Omental fat pad (tissue), 4 donors: ENCODE data around the gene ARHGEF4. TPM values are rescaled to one million over a fixed set of nuclear protein-coding genes. Genes with fewer than 3 reads are reported as not detected.

ENCODE experiments used
- ATAC-seq: fragments of 150-250 bp; one replicate; pipeline ENCODE4 v1.9.1; 2016; ENCODE audit warnings: mild to moderate bottlenecking, moderate library complexity; ENCODE audit not compliant: low FRiP score
- DNase-seq: peaks from one replicate; pipeline ENCODE4 v3.0.0-alpha.2; 2019; ENCODE audit warnings: low spot score
- CTCF ChIP-seq, 3 donors: fragments of 450-650 bp; IDR thresholded peaks; one replicate each; pipeline ENCODE4 v1.5.1; 2016 to 2017; ENCODE audit warnings: antibody characterized with exemption in 3 of 3, mild to moderate bottlenecking in 3 of 3, moderate library complexity in 2 of 3
- total RNA-seq, 4 donors: library from RNA; depleted of rRNA; stranded (reverse); fragments of >200 nt; gene quantifications; one replicate each; pipeline ENCODE4 v1.1.0, GENCODE V29; 2016

ARHGEF4 gene
- total RNA-seq, 4 donors from 2014 or later, result 2.0 to 18.0 (median 15.0) TPM

DNA sequence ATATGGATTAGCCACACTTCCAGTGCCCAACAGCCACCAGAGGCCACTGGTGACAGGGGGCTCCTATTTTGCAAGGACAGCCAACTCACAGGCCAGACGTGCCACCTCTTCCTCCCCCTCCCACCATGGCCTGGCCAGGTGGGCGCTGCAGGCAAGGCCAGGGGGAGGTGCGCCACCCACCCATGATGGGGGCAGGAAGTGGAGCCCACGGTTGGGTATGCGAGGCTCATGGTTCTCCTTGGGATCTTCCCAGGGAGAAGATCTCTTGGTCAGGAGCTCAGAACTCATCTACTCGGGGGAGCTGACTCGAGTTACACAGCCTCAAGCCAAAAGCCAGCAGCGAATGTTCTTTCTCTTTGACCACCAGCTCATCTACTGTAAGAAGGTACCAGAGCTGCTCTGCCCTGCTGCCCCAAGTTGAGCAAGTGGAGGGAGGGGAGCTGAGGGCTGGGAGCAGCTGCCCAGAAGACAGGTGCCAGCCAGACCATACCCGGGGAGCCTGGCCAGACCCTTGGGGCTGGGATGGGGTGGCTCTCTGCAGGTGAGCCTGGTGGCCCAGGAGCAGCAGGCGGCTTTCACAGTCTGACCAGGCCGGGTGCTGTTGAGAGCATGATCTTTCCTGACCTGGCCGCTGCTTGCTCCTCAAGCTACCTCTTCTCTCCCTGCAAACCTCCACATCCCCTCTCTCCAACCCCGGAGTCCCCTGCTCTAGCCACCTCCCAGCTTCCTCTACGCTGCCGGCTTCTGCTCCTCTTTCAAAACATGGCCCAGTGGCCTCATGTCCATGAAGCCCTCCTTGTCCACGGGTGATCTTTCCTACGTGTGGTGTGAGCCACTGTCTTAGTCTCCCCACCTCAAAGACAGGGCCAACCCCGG, 206.7 kb downstream of the ARHGEF4 start:
- no peak for TF ChIP-seq CTCF (IDR thresholded peaks at IDR 0.05)
- DNase-seq, result no peak
- no peak for ATAC-seq

GRCh38 chr2:131044075-131044756, 207.5 kb downstream of the ARHGEF4 start:
- TF ChIP-seq CTCF (IDR thresholded peaks at IDR 0.05), result no peak
- ATAC-seq (no peak), DNase-seq (no peak)

- DNase-seq (no peak), ATAC-seq (no peak)
- TF ChIP-seq CTCF (IDR thresholded peaks at IDR 0.05), result no peak
These were observed 208.0 kb downstream of the ARHGEF4 start for GRCh38 chr2:131044757-131045150.

DNA sequence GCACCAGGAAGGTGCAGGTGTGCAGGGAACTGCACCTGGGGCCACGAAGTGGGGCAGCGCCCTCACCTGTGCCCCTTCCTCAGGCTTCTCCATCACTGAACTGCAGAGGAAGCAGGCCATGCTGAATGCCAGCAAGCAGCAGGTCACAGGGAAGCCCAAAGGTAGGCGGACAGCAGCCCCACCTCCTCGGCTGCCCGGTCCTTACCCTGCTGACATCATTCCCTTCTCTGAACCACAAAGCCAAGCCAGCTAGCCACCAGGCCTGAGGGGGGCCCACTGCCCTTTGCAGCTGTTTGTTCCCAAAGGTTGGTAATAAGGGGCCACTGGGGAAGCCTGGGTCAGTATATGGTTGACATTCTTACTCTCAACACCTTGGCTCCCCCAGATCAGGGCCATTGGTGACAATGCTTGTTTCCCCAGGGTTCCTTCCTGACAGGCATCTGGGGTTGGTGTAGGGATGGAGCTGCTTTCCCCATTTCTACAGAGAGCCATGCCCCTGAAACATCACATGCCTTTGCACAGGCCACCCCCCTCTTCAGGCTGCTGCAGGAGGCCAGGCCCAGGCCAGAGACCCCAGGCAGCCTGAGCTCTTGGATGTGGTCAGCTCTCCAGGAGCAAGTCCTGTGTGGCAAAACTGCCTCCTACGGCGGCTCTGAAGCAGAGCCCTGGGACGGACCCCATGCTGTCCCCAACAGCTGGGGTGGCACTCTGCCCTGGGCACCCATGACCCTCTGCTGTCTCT, 208.7 kb downstream of the ARHGEF4 start:
- DNase-seq (no peak), ATAC-seq (no peak)
- no peak for TF ChIP-seq CTCF (IDR thresholded peaks at IDR 0.05)

- ATAC-seq (no peak), DNase-seq (no peak)
- TF ChIP-seq CTCF (IDR thresholded peaks at IDR 0.05), result no peak
These were observed 209.6 kb downstream of the ARHGEF4 start for GRCh38 chr2:131046028-131046917.

GRCh38 chr2:131046918-131047652, 210.4 kb downstream of the ARHGEF4 start:
- DNase-seq (no peak), ATAC-seq (no peak)
- no peak for TF ChIP-seq CTCF (IDR thresholded peaks at IDR 0.05)
